Epithelial cell of proximal tubule (primary cell): ENCODE data around the gene ZNF212. TPM values are rescaled to one million over a fixed set of nuclear protein-coding genes. Genes with fewer than 3 reads are reported as not detected.

Experiments used
- DNase-seq: peaks from one replicate; pipeline ENCODE4 v3.0.0-alpha.2; 2011; ENCODE audit warnings: low read depth
- H3K4me3 ChIP-seq: 2 replicates; pipeline ENCODE4 v1.5.1; 2011; ENCODE audit warnings: low read depth, mild to moderate bottlenecking, low read length
- CTCF ChIP-seq: conservative IDR thresholded peaks from 2 replicates; pipeline ENCODE4 v1.5.1; 2012; ENCODE audit warnings: low read depth, mild to moderate bottlenecking, low read length
- total RNA-seq: library from RNA; depleted of rRNA; stranded (reverse); fragments of >200 nt; gene quantifications from 2 replicates; pipeline ENCODE4 v1.2.3, GENCODE V29; 2015

ZNF212 gene
- total RNA-seq: 4.3 and 4.7 TPM in 2 replicates

DNA sequence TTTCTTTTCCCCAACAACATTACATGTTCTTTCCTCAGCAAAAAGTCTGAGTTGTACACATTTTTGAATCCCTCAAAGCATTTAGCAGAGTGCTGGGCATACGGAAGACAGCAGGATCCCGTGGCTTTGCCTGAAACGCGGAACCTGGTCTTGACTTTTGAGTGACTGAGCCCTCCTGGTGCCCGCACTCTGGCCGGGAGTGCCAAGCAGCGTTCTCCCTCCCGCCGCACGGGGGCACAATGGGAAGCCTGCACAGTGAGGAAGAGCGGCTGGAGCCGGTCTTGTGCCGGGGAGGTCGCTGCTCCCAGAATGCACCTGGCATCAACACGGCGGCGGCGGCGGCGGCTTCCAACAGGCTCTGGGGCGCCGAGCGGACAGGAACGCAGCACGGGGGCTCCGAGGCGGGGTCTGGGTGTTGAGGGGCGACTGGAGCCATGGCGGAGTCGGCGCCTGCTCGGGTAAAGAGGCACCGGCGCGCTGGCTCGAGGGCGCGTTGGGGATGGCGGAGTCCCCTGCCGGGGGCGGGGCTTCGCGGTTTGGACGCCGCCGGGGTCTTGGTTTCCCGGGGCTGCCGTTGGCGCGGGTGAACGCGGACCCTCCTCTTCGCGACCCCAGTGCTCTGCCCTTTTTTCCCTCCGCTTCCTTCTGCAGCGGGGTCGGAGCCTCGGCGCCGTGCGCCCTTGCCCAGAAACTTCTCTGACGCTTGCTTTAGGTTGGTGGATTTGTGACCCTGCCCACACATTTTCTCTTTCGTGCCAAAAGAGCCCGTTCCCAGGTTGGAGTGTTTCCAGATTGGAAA is at the start of gene ZNF212:
Gene ZNF212, plus strand, starts transcription at position 307 of the 799 bp plus-strand sequence. Its CDS starts 128 bp downstream, at position 435.
- DNase-seq: no peak
- H3K4me3 ChIP-seq: peak within 1 kb of the TSS; percentile 99
- peak; percentile 81 for TF ChIP-seq CTCF

DNA sequence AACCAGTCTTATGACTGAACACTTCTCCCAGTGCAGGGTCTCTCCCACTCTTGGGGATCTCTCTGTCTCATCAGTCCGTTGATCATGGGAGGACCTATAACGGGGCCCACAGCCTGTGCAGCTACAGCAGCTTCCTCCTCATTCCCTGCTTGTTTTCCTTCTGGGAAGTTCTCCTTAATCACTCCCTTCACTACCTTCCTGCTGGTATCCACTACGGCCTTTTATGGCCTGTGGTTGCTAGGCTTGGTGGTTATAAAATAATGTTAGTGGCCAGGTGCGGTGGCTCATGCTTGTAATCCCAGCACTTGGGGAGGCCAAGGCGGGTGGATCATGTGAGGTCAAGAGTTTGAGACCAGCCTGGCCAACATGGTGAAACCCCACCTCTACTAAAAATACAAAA is 47.6 kb upstream of the ZNF212 start:
- DNase-seq: no peak
- no peak for TF ChIP-seq CTCF
- no peak overlapping the region for H3K4me3 ChIP-seq

DNA sequence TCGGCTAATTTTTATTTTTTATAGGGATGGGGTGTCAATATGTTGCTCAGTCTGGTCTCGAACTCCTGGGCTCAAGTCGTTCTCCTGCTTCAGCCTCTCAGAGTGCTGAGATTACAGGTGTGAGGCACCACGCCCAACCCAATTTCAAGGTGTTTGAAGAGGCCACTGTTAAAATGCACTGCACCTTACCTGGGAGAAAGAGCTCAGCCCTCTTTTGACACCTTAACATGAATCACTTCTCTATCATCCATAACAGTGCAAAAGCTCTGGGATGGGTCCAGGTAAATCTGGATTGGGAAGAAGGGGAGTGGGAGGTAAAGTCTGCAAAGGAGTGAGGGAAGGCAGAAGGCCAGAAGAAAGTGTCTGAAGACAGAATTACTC is 44.7 kb upstream of the ZNF212 start:
- peak overlapping the region; percentile 66 for H3K4me3 ChIP-seq
- DNase-seq: no peak
- no peak for TF ChIP-seq CTCF

GRCh38 chr7:149195180-149196150 is 44.0 kb upstream of the ZNF212 start, which contains the start of gene ZNF282:
TSS of gene ZNF282 (plus strand) at chr7:149195546. CDS start at chr7:149195590, 44 bp downstream.
- H3K4me3 ChIP-seq: peak within 1 kb of the TSS; percentile 66
- DNase-seq: peak; percentile 16
- peak; percentile 63 for TF ChIP-seq CTCF

DNA sequence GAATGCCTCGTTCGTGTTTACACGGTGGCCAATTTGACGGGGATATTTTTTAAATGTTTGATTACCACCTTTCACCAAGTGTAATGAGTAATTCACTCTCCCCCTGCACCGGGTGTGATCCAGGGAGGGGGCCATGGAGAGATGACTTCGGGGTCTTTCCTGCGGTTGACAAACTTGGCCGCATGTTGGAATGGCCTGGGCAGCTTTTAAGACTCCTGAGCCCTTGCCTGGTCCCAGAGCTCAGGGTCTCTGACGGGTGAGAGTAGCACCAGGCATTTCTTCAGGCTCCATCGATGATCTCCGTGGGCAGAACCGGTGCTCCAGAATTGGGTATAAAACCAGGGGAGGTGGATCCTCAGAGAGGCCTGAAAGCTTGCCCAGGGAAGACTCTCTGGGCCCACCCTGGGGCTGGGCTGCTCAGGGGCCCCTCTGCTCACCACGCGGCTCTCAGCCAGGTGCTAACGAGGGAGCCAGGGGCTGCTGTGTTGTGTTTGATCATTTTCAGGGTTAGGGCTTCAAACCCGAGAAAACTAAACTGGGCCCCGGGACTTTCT is 43.2 kb upstream of the ZNF212 start:
- no peak for DNase-seq
- no peak for TF ChIP-seq CTCF
- peak overlapping the region; percentile 66 for H3K4me3 ChIP-seq

DNA sequence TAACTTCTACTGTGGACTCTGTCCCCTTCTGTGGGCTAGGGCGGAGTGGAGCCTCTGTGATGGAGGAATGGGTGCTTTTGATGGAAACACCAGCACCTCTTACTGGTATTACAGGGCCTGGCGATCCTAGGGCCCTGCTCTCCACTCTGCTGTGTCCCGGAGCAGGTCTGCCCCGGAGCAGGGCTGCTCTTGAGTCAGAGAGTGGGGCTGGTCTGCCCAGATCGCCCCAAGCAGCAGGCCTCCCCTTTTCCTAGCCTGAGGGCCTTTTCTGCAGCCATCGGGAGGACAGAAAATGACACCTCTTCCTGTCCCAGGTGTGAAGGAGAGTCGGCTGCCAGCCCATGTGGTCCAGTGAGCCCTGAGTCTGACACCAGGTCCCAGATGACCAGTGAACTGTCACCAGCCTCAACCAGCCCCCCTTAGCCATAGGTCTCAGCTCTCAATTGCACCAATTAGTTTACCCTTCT is 42.7 kb upstream of the ZNF212 start:
- peak overlapping the region; percentile 66 for H3K4me3 ChIP-seq
- no peak for TF ChIP-seq CTCF
- no peak for DNase-seq
